ENCODE data around the gene MBTPS1. TPM values are rescaled to one million over a fixed set of nuclear protein-coding genes. Genes with fewer than 3 reads are reported as not detected.
A peak's percentile ranks its signal among the peaks of the same experiment; 100 is the strongest.
"Not testable (repeated sequence)": the region's sequence is repeated elsewhere in the genome, so short reads cannot be mapped to it uniquely, and the experiment has no call there.

MBTPS1 gene
- total RNA-seq, 4 donors from 2014 or later: 70.0 to 116 (median 86.5) TPM

DNA sequence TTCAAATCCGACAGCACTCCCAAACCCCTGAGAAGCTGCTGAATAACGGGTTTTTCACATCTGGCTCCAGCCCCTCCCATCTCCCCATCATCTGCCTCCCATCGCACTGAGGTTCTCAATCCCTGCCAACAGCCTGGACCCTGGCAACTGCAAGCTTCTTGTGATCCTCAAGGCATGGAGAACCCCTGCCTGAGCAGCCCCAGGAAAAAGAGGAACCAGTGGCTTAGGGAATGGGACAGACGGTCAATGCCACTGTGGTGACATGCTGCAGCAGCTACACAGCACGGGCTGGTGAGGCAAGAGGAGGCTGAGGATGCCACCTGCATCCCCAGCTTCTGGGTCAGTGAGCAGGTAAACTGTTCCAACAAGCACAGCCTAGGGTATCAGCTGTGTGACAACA lies 3.3 kb upstream of the MBTPS1 start:
- TF ChIP-seq, protein P1, sequence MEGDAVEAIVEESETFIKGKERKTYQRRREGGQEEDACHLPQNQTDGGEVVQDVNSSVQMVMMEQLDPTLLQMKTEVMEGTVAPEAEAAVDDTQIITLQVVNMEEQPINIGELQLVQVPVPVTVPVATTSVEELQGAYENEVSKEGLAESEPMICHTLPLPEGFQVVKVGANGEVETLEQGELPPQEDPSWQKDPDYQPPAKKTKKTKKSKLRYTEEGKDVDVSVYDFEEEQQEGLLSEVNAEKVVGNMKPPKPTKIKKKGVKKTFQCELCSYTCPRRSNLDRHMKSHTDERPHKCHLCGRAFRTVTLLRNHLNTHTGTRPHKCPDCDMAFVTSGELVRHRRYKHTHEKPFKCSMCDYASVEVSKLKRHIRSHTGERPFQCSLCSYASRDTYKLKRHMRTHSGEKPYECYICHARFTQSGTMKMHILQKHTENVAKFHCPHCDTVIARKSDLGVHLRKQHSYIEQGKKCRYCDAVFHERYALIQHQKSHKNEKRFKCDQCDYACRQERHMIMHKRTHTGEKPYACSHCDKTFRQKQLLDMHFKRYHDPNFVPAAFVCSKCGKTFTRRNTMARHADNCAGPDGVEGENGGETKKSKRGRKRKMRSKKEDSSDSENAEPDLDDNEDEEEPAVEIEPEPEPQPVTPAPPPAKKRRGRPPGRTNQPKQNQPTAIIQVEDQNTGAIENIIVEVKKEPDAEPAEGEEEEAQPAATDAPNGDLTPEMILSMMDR (IDR thresholded peaks at IDR 0.05): no peak
- TF ChIP-seq POLR2AphosphoS5 (IDR thresholded peaks at IDR 0.05): no peak
- TF ChIP-seq EP300 (IDR thresholded peaks at IDR 0.05): no peak
- TF ChIP-seq POLR2A (IDR thresholded peaks at IDR 0.05): no peak
- Histone ChIP-seq H3K27me3 (no peaks in the 10 kb centered on the region), H3K9me3 (no peaks in the 10 kb centered on the region), H3K4me3 (no peak overlapping the region), H3K4me1 (peaks cover 27% of the 10 kb centered on the region), H3K36me3 (peaks cover 20% of the 10 kb centered on the region), H3K27ac (no peak overlapping the region)
- no peak for DNase-seq (ENCODE audit: low spot score in 2 of 2)
- 41% methylated on average over 5 of the region's 5 CpGs for WGBS

DNA sequence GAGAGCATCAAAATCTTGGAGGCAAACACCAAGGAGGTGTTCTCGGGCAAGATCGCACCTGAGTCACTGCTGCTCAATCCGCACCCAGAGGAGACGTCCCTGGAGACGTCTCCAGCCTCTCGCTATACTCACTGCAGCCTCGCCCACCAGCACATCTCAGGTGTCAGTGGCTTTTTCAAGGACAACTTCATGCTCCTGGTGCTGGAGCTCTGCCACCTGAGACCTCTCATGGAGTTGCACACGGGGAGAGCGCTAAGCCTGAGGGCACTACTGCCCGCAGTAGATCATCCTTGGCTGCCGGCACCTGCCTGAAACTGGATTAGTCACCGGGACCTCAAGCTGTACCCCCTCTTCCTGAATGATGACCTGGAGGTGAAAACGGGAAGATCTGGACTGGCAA lies 2.6 kb upstream of the MBTPS1 start:
- peaks cover 18% of the 10 kb centered on the region for H3K36me3 ChIP-seq
- H3K4me1 ChIP-seq: peaks cover 31% of the 10 kb centered on the region
- no peaks in the 10 kb centered on the region for H3K27me3 ChIP-seq
- 39% methylated on average over 12 of the region's 13 CpGs for WGBS
- TF ChIP-seq EP300 (IDR thresholded peaks at IDR 0.05) (no peak), POLR2AphosphoS5 (IDR thresholded peaks at IDR 0.05) (no peak), POLR2A (IDR thresholded peaks at IDR 0.05) (no peak)
- TF ChIP-seq, protein P1 (IDR thresholded peaks at IDR 0.05): no peak
- no peaks in the 10 kb centered on the region for H3K9me3 ChIP-seq
- no peak overlapping the region for H3K4me3 ChIP-seq
- no peak overlapping the region for H3K27ac ChIP-seq
- no peak for DNase-seq (ENCODE audit: low spot score in 2 of 2)

DNA sequence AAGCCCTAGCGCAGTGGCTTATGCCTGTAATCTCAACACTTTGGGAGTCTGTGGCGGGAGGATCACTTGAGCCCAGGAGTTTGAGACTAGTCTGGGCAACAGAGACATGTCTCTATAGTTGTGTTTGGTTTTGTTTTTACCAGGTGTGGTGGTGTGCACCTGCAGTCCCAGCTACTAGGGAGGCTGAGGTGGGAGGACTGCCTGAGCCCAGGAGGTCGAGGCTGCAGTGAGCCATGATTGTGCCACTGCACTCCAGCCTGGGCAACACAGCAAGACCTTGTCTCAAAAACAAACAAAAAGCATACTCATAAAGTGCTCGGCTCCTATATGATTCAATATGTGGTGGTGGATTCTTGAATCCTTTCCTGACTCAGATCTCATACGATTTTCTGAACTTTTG lies 1.6 kb upstream of the MBTPS1 start:
- not testable (repeated sequence) for H3K27ac ChIP-seq; H3K9me3 ChIP-seq; DNase-seq (ENCODE audit: low spot score in 2 of 2); H3K36me3 ChIP-seq; H3K4me3 ChIP-seq; H3K27me3 ChIP-seq
- H3K4me1 ChIP-seq: peaks cover 35% of the 10 kb centered on the region
- 88% methylated on average over 5 of the region's 5 CpGs for WGBS

DNA sequence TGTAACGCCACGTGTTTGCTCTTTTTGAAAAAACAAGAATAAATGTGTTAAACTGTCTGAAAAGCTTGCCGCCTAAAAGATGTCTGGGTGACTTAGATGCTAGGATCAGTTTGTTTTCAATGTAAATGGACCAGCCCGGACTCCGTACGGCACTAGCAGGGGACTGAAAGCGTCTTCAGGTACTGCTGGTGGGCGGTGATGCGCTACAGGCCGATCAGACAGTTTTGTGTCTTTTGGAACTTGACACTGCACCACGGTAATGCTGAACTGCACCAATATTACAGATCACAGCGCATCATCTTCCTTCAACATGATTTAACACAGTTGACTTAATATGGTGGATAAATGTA lies 727 bp upstream of the MBTPS1 start:
- peak overlapping the region; percentile 97 for H3K27ac ChIP-seq
- peaks cover 37% of the 10 kb centered on the region for H3K4me1 ChIP-seq
- H3K36me3 ChIP-seq: no peaks in the 10 kb centered on the region
- TF ChIP-seq, protein P1 (IDR thresholded peaks at IDR 0.05): no peak
- TF ChIP-seq POLR2A (IDR thresholded peaks at IDR 0.05) (no peak), EP300 (IDR thresholded peaks at IDR 0.05) (no peak), POLR2AphosphoS5 (IDR thresholded peaks at IDR 0.05) (no peak)
- peak overlapping the region; percentile 67 for H3K4me3 ChIP-seq
- WGBS: 8% methylated on average over 12 of the region's 12 CpGs
- DNase-seq (ENCODE audit: low spot score in 2 of 2): no peak
- H3K27me3 ChIP-seq: no peaks in the 10 kb centered on the region
- H3K9me3 ChIP-seq: no peaks in the 10 kb centered on the region

DNA sequence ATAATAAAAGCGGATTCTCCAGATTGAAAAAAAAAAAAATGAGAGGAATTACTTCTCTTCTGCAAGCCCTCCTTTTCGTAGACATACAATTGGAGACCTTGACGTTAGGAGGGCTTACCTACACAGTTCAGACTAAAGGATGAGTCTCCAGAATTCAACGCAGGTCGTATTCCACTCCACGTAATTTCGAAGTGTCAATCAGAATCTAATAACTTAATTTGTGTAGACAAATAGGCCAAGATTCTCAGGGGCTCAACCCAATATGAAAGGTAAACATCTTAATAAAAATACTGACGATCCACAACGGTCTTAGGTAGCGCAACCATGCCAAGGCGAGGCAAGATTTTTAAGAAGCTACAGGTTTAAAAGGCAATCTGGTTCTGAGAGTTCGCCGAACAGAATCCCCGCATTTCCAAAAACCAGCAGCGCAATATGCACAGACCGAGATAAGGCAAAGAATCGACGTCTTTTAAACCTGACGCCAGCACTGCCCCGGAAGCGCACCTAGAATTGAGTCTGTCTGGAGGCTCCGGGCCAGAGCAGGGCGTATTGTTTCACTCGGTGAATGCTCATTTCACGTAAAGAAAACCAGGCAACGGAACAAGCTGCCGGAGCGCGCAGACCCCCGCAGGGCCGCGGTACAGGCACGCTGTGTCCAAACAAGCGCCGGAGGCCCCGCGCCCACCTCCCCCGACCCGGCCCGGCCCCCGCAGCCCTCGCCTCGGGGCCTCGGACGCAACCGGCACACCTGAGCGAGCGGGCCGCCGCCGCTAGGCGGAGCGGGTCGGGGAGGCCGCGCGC lies 623 bp downstream of the MBTPS1 start:
- H3K27ac ChIP-seq: peak overlapping the region; percentile 97
- H3K4me3 ChIP-seq: peak overlapping the region; percentile 67
- H3K4me1 ChIP-seq: peaks cover 41% of the 10 kb centered on the region
- H3K27me3 ChIP-seq: no peaks in the 10 kb centered on the region
- DNase-seq (ENCODE audit: low spot score in 2 of 2): no peak
- H3K9me3 ChIP-seq: no peaks in the 10 kb centered on the region
- no peak for TF ChIP-seq POLR2AphosphoS5 (IDR thresholded peaks at IDR 0.05)
- TF ChIP-seq, protein P1 (IDR thresholded peaks at IDR 0.05): peak; percentile 25 to 50
- WGBS: 5% methylated on average over 18 of the region's 57 CpGs
- no peaks in the 10 kb centered on the region for H3K36me3 ChIP-seq

DNA sequence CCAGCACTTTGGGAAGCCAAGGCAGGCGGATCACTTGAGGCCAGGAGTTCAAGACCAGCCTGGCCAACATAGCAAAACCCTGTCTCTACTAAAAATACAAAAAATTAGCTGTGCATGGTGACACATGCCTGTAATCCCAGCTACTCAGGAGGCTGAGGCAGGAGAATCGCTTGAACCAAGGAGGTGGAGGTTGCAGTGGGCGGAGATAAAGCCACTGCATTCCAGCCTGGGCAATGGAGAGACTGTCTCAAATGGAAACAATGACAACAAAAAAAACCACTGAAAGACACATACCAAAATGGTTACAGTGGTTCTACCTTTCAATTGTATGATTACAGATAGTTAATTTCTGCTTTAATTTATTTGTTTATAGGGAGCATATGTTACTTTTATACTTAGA lies 4.8 kb downstream of the MBTPS1 start:
- H3K27ac ChIP-seq; H3K27me3 ChIP-seq; DNase-seq (ENCODE audit: low spot score in 2 of 2); H3K9me3 ChIP-seq; H3K36me3 ChIP-seq; H3K4me3 ChIP-seq: not testable (repeated sequence)
- 90% methylated on average over 3 of the region's 3 CpGs for WGBS
- peaks cover 23% of the 10 kb centered on the region for H3K4me1 ChIP-seq

Measured in suprapubic skin (tissue), 4 donors.